Panc1 (cell line): Measurements from ENCODE around the gene INSC.

Experiments
- CTCF ChIP-seq: fragments of 450-650 bp; IDR thresholded peaks from 2 replicates; pipeline ENCODE4 v1.5.1; 2017; ENCODE audit warnings: mild to moderate bottlenecking
- POLR2AphosphoS5 ChIP-seq: IDR thresholded peaks from 2 replicates; pipeline ENCODE4 v1.6.1; 2012; ENCODE audit warnings: mild to moderate bottlenecking, low read depth, low read length, moderate library complexity
- TCF7L2 ChIP-seq: IDR thresholded peaks from 2 replicates; pipeline ENCODE4 v1.6.1; 2011; ENCODE audit warnings: mild to moderate bottlenecking, low read depth, low read length, inconsistent platforms
- TF ChIP-seq, protein P1 (sequence below), 2 experiments: IDR thresholded peaks; 2 replicates each; pipeline ENCODE4 v1.6.1; 2011 to 2012; ENCODE audit warnings: low read depth in 2 of 2, control low read depth in 1 of 2, low read length in 1 of 2, mild to moderate bottlenecking in 1 of 2, moderate library complexity in 1 of 2; ENCODE audit not compliant: insufficient read depth in 1 of 2

DNA sequence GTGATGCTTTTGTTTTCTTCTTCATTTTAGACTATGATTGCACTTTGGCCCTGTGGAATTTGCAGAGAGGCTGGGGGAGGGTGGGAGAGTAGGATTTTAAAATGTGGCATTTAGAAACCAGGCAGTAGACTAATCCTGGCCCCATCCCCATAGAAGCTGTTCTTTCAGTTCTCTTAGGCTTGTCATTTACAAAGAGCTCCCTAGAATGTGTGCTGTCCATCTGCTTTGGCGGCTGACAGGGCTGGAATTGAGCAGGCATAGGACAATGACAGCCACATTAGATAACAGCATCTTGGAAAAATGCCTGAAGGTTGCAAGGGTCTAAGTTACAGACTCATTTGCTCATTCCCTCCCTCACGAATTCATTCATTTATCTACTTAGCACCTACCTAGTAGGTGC is 9.8 kb downstream of the INSC start:
- TF ChIP-seq CTCF (no peak), TCF7L2 (no peak), POLR2AphosphoS5 (no peak)
- TF ChIP-seq, protein P1, sequence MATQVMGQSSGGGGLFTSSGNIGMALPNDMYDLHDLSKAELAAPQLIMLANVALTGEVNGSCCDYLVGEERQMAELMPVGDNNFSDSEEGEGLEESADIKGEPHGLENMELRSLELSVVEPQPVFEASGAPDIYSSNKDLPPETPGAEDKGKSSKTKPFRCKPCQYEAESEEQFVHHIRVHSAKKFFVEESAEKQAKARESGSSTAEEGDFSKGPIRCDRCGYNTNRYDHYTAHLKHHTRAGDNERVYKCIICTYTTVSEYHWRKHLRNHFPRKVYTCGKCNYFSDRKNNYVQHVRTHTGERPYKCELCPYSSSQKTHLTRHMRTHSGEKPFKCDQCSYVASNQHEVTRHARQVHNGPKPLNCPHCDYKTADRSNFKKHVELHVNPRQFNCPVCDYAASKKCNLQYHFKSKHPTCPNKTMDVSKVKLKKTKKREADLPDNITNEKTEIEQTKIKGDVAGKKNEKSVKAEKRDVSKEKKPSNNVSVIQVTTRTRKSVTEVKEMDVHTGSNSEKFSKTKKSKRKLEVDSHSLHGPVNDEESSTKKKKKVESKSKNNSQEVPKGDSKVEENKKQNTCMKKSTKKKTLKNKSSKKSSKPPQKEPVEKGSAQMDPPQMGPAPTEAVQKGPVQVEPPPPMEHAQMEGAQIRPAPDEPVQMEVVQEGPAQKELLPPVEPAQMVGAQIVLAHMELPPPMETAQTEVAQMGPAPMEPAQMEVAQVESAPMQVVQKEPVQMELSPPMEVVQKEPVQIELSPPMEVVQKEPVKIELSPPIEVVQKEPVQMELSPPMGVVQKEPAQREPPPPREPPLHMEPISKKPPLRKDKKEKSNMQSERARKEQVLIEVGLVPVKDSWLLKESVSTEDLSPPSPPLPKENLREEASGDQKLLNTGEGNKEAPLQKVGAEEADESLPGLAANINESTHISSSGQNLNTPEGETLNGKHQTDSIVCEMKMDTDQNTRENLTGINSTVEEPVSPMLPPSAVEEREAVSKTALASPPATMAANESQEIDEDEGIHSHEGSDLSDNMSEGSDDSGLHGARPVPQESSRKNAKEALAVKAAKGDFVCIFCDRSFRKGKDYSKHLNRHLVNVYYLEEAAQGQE (IDR thresholded peaks at IDR 0.05; ENCODE audit: insufficient read depth in 1 of 2, low read depth in 2 of 2, low read length in 1 of 2), result no peak
